Stimulated activated naive CD8-positive, alpha-beta T cell treated with anti-CD3 and anti-CD28 coated beads, Interleukin-15, amount 100 ng/mL, for 72 hours (primary cell): ENCODE data around the gene SRBD1.

Source experiments
- ATAC-seq: fragments of 150-1000 bp; cut with Tn5 transposase; 2 replicates; pipeline ENCODE4 v1.10.0; 2021; ENCODE audit warnings: mild to moderate bottlenecking, moderate library complexity
- DNase-seq, 2 donors: peaks; one replicate each; pipeline ENCODE4 v3.0.0; 2021 to 2022
- H3K27ac Mint-ChIP-seq, 2 donors: one replicate each; pipeline ENCODE4 v1.8.0; 2022; ENCODE audit warnings: mild to moderate bottlenecking in 2 of 2, mixed read lengths in 2 of 2, moderate library complexity in 2 of 2
- H3K27me3 Mint-ChIP-seq: one replicate; pipeline ENCODE4 v1.8.0; 2022; ENCODE audit warnings: mixed read lengths
- H3K4me1 Mint-ChIP-seq: one replicate; pipeline ENCODE4 v1.8.0; 2022; ENCODE audit warnings: mild to moderate bottlenecking, mixed read lengths
- H3K4me3 Mint-ChIP-seq, 2 donors: one replicate each; pipeline ENCODE4 v1.8.0; 2022; ENCODE audit warnings: mild to moderate bottlenecking in 2 of 2, mixed read lengths in 2 of 2, moderate library complexity in 1 of 2
- H3K9me3 Mint-ChIP-seq, 2 donors: one replicate each; pipeline ENCODE4 v1.8.0; 2022; ENCODE audit warnings: mixed read lengths in 2 of 2

The SRBD1 gene

GRCh38 chr2:45382744-45383143 lies 228.3 kb downstream of the SRBD1 start:
- Mint-ChIP-seq H3K4me3 (no peak overlapping the region), H3K27me3 (no peaks in the 10 kb centered on the region), H3K4me1 (no peaks in the 10 kb centered on the region), H3K27ac (no peak overlapping the region), H3K9me3 (no peaks in the 10 kb centered on the region)
- ATAC-seq (no peak), DNase-seq (no peak)

GRCh38 chr2:45380131-45380836 lies 230.8 kb downstream of the SRBD1 start:
- no peak for DNase-seq
- no peaks in the 10 kb centered on the region for H3K27me3 Mint-ChIP-seq

GRCh38 chr2:45379399-45380087 lies 231.5 kb downstream of the SRBD1 start:
- no peaks in the 10 kb centered on the region for H3K27me3 Mint-ChIP-seq
- ATAC-seq (no peak), DNase-seq (no peak)
- H3K4me1 Mint-ChIP-seq, result no peaks in the 10 kb centered on the region
- no peaks in the 10 kb centered on the region for H3K9me3 Mint-ChIP-seq
- H3K27ac Mint-ChIP-seq, result no peak overlapping the region
- H3K4me3 Mint-ChIP-seq, result no peak overlapping the region

More at GRCh38 chr2:45380131-45380836, 230.8 kb downstream of the SRBD1 start:
- no peaks in the 10 kb centered on the region for H3K9me3 Mint-ChIP-seq
- no peak overlapping the region for H3K4me3 Mint-ChIP-seq
- H3K4me1 Mint-ChIP-seq, result no peaks in the 10 kb centered on the region
- ATAC-seq, result no peak
- no peak overlapping the region for H3K27ac Mint-ChIP-seq

- Mint-ChIP-seq H3K4me3 (no peak overlapping the region), H3K9me3 (no peaks in the 10 kb centered on the region), H3K4me1 (no peaks in the 10 kb centered on the region), H3K27me3 (no peaks in the 10 kb centered on the region), H3K27ac (no peak overlapping the region)
- DNase-seq, result no peak
- no peak for ATAC-seq
These were observed 237.5 kb downstream of the SRBD1 start for GRCh38 chr2:45373534-45373933.

GRCh38 chr2:45370369-45370768 lies 240.7 kb downstream of the SRBD1 start:
- H3K4me1 Mint-ChIP-seq, result no peaks in the 10 kb centered on the region
- no peak overlapping the region for H3K27ac Mint-ChIP-seq
- H3K4me3 Mint-ChIP-seq, result no peak overlapping the region
- no peaks in the 10 kb centered on the region for H3K9me3 Mint-ChIP-seq
- ATAC-seq, result no peak
- peaks cover 7% of the 10 kb centered on the region for H3K27me3 Mint-ChIP-seq
- no peak for DNase-seq

- ATAC-seq (no peak), DNase-seq (no peak)
- Mint-ChIP-seq H3K27ac (no peak overlapping the region), H3K27me3 (peaks cover 7% of the 10 kb centered on the region), H3K4me3 (no peak overlapping the region), H3K4me1 (no peaks in the 10 kb centered on the region), H3K9me3 (no peaks in the 10 kb centered on the region)
These were observed 242.3 kb downstream of the SRBD1 start for GRCh38 chr2:45368792-45369191.

GRCh38 chr2:45361666-45362065 lies 249.4 kb downstream of the SRBD1 start:
- Mint-ChIP-seq H3K27ac (no peak overlapping the region), H3K9me3 (no peaks in the 10 kb centered on the region), H3K4me1 (no peaks in the 10 kb centered on the region), H3K4me3 (no peak overlapping the region), H3K27me3 (peaks cover under 1% of the 10 kb centered on the region)
- ATAC-seq (no peak), DNase-seq (no peak)

- no peak overlapping the region for H3K27ac Mint-ChIP-seq
- no peaks in the 10 kb centered on the region for H3K27me3 Mint-ChIP-seq
- no peaks in the 10 kb centered on the region for H3K4me1 Mint-ChIP-seq
- no peak overlapping the region for H3K4me3 Mint-ChIP-seq
- H3K9me3 Mint-ChIP-seq, result no peaks in the 10 kb centered on the region
- ATAC-seq (no peak), DNase-seq (no peak)
These were observed 256.3 kb downstream of the SRBD1 start for GRCh38 chr2:45354776-45355175.

- DNase-seq (no peak), ATAC-seq (no peak)
- Mint-ChIP-seq H3K27me3 (no peaks in the 10 kb centered on the region), H3K27ac (no peak overlapping the region), H3K4me3 (no peak overlapping the region), H3K9me3 (no peaks in the 10 kb centered on the region), H3K4me1 (no peaks in the 10 kb centered on the region)
These were observed 257.2 kb downstream of the SRBD1 start for GRCh38 chr2:45353879-45354278.

- DNase-seq, result no peak
- ATAC-seq, result no peak
- Mint-ChIP-seq H3K27ac (no peak overlapping the region), H3K27me3 (no peaks in the 10 kb centered on the region), H3K4me3 (no peak overlapping the region), H3K9me3 (no peaks in the 10 kb centered on the region), H3K4me1 (no peaks in the 10 kb centered on the region)
These were observed 258.6 kb downstream of the SRBD1 start for GRCh38 chr2:45352506-45352905.

- DNase-seq, result no peak
- no peak for ATAC-seq
- Mint-ChIP-seq H3K4me3 (no peak overlapping the region), H3K27ac (no peak overlapping the region), H3K4me1 (no peaks in the 10 kb centered on the region), H3K9me3 (no peaks in the 10 kb centered on the region), H3K27me3 (peaks cover 19% of the 10 kb centered on the region)
These were observed 265.5 kb downstream of the SRBD1 start for GRCh38 chr2:45345331-45346234.

- H3K4me3 Mint-ChIP-seq, result no peak overlapping the region
- peaks cover 19% of the 10 kb centered on the region for H3K27me3 Mint-ChIP-seq
- no peaks in the 10 kb centered on the region for H3K9me3 Mint-ChIP-seq
- H3K27ac Mint-ChIP-seq, result no peak overlapping the region
- H3K4me1 Mint-ChIP-seq, result no peaks in the 10 kb centered on the region
- no peak for ATAC-seq
- no peak for DNase-seq
These were observed 266.6 kb downstream of the SRBD1 start for GRCh38 chr2:45344502-45344901.

- Mint-ChIP-seq H3K4me3 (no peak overlapping the region), H3K9me3 (no peaks in the 10 kb centered on the region), H3K27ac (peak overlapping the region in 1 of 2 donors; percentile 85), H3K4me1 (no peaks in the 10 kb centered on the region), H3K27me3 (peaks cover 19% of the 10 kb centered on the region)
- ATAC-seq (no peak), DNase-seq (no peak)
These were observed 267.0 kb downstream of the SRBD1 start for GRCh38 chr2:45344071-45344470.

GRCh38 chr2:45343251-45344017 lies 267.6 kb downstream of the SRBD1 start:
- ATAC-seq (no peak), DNase-seq (no peak)
- no peaks in the 10 kb centered on the region for H3K9me3 Mint-ChIP-seq
- no peak overlapping the region for H3K4me3 Mint-ChIP-seq
- H3K27ac Mint-ChIP-seq, result no peak overlapping the region
- no peaks in the 10 kb centered on the region for H3K4me1 Mint-ChIP-seq
- peaks cover 19% of the 10 kb centered on the region for H3K27me3 Mint-ChIP-seq

GRCh38 chr2:45340318-45340717 lies 270.7 kb downstream of the SRBD1 start:
- Mint-ChIP-seq H3K4me3 (no peak overlapping the region), H3K27me3 (peaks cover 11% of the 10 kb centered on the region), H3K9me3 (no peaks in the 10 kb centered on the region), H3K27ac (no peak overlapping the region), H3K4me1 (no peaks in the 10 kb centered on the region)
- ATAC-seq (no peak), DNase-seq (no peak)
